Measurements from ENCODE around the gene DRD2.
"Not testable (repeated sequence)": the region's sequence is repeated elsewhere in the genome, so short reads cannot be mapped to it uniquely, and the experiment has no call there.

The DRD2 gene

DNA sequence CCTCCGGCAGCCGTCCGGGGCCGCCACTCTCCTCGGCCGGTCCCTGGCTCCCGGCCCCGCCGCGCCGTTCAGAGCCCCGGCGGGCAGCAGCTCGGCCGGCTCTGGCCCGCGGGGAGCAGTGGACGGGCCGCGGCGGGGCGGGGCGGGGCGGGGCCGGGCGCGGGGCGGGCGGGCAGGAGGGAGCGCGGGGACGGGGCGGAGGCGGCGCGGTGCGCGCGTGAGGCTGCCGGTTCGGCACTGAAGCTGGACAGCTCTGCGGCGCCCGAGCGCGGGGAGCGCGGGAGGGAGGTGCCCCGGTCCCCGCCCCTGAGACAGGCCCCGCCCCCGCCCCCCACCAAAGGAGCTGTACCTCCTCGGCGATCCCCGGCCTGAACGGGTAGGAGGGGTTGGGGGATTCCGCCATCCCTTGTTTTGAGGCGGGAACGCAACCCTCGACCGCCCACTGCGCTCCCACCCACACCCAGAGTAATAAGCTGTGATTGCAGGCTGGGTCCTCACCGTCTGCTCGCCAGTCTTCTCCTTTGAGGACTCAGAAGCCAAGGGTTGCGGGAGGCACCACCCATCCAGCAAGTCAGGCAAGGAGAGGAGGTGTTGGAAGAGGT lies at the start of gene DRD2:
DRD2 (minus strand) TSS at position 239 of the 602 bp plus-strand sequence. CDS start 50,747 bp downstream, outside the sequence.
- peaks cover 93% of the 10 kb centered on the region for H3K27me3 Mint-ChIP-seq
- H3K4me1 Mint-ChIP-seq = peaks cover 9% of the 10 kb centered on the region
- H3K9me3 Mint-ChIP-seq = no peaks in the 10 kb centered on the region
- DNase-seq (ENCODE audit: low spot score in 2 of 2) (no peak), ATAC-seq (replicated peaks; ENCODE audit: extremely low read depth, poor library complexity, severe bottlenecking) (no peak)
- no peak within 1 kb of the TSS for H3K4me3 Mint-ChIP-seq
- H3K36me3 Mint-ChIP-seq (ENCODE audit: insufficient read depth) = peaks cover 1% of the 10 kb centered on the region
- H3K27ac Mint-ChIP-seq (ENCODE audit: low read depth) = no peak within 1 kb of the TSS

DNA sequence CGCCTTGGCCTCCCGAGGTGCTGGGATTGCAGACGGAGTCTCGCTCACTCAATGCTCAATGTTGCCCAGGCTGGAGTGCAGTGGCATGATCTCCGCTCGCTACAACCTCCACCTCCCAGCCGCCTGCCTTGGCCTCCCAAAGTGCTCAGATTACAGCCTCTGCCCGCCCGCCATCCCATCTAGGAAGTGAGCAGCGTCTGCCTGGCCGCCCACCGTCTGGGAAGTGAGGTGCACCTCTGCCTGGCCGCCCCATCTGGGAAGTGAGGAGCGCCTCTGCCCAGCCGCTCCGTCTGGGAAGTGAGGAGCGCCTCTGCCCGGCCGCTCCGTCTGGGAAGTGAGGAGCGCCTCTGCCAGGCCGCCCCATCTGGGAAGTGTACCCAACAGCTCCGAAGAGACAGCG lies 48.7 kb upstream of the DRD2 start:
- ATAC-seq (replicated peaks; ENCODE audit: extremely low read depth, poor library complexity, severe bottlenecking); H3K4me1 Mint-ChIP-seq: not testable (repeated sequence)

DNA sequence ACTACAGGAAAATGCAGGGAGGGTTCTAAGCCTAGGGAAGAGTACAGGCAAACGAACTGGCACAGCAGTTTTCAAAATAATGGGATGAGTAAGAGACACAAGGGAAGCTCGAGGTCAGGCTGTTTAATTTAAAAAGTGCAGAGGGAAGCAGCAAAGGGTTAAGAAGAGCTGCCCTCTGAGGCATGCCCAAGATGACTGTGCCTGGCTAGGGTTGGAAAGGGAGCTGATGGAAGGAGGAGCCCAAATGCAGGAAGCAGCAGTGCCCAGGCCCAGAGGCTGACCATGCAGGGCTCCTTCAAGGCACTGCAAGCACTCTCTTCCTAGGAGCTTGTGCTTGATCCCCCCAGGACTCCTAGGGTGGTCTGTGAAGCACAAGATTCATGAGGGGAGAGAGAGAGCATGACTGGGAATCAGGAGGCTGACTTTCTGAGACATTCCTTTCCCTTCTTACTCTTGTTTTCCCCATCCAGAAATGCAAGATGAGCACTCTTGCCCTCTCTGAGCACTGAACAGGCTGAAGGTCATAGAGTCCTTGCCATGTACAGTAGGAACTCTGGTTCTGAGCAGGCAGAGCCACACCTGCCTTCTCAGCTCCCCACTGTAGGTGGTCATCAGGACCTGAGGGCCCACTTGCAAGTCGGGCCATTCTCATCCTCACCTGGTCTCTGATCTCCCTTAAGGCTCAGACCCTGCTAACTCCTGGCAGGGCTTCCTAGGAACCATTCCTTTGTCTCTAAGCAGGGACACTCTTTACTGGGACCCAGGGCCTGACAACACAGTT lies 46.7 kb upstream of the DRD2 start:
- no peak for DNase-seq (ENCODE audit: low spot score in 2 of 2)

More for the DNA sequence above, 48.7 kb upstream of the DRD2 start:
- not testable (repeated sequence) for H3K9me3 Mint-ChIP-seq; DNase-seq (ENCODE audit: low spot score in 2 of 2); H3K36me3 Mint-ChIP-seq (ENCODE audit: insufficient read depth); H3K4me3 Mint-ChIP-seq; H3K27ac Mint-ChIP-seq (ENCODE audit: low read depth)
- peaks cover 41% of the 10 kb centered on the region for H3K27me3 Mint-ChIP-seq

GRCh38 chr11:113519989-113520613 lies 44.9 kb upstream of the DRD2 start:
- ATAC-seq (replicated peaks; ENCODE audit: extremely low read depth, poor library complexity, severe bottlenecking) (no peak), DNase-seq (ENCODE audit: low spot score in 2 of 2) (no peak)
- Mint-ChIP-seq H3K27me3 (peaks cover 62% of the 10 kb centered on the region), H3K36me3 (ENCODE audit: insufficient read depth) (peaks cover 2% of the 10 kb centered on the region), H3K27ac (ENCODE audit: low read depth) (no peak overlapping the region), H3K4me1 (no peaks in the 10 kb centered on the region), H3K9me3 (no peaks in the 10 kb centered on the region), H3K4me3 (no peak overlapping the region)

More for the DNA sequence above, 46.7 kb upstream of the DRD2 start:
- H3K36me3 Mint-ChIP-seq (ENCODE audit: insufficient read depth) = peaks cover 2% of the 10 kb centered on the region
- H3K27ac Mint-ChIP-seq (ENCODE audit: low read depth) = no peak overlapping the region
- H3K4me1 Mint-ChIP-seq = no peaks in the 10 kb centered on the region
- H3K9me3 Mint-ChIP-seq = no peaks in the 10 kb centered on the region
- ATAC-seq (replicated peaks; ENCODE audit: extremely low read depth, poor library complexity, severe bottlenecking) = no peak
- peaks cover 44% of the 10 kb centered on the region for H3K27me3 Mint-ChIP-seq
- H3K4me3 Mint-ChIP-seq = no peak overlapping the region

- ATAC-seq (replicated peaks; ENCODE audit: extremely low read depth, poor library complexity, severe bottlenecking) (no peak), DNase-seq (ENCODE audit: low spot score in 2 of 2) (no peak)
- H3K4me1 Mint-ChIP-seq = no peaks in the 10 kb centered on the region
- H3K27me3 Mint-ChIP-seq = peaks cover 69% of the 10 kb centered on the region
- H3K9me3 Mint-ChIP-seq = no peaks in the 10 kb centered on the region
- peaks cover 2% of the 10 kb centered on the region for H3K36me3 Mint-ChIP-seq (ENCODE audit: insufficient read depth)
- no peak overlapping the region for H3K27ac Mint-ChIP-seq (ENCODE audit: low read depth)
- H3K4me3 Mint-ChIP-seq = no peak overlapping the region
Measured at GRCh38 chr11:113518716-113519495, 43.7 kb upstream of the DRD2 start.

- H3K4me3 Mint-ChIP-seq = no peak overlapping the region
- ATAC-seq (replicated peaks; ENCODE audit: extremely low read depth, poor library complexity, severe bottlenecking) (no peak), DNase-seq (ENCODE audit: low spot score in 2 of 2) (no peak)
- no peaks in the 10 kb centered on the region for H3K9me3 Mint-ChIP-seq
- no peak overlapping the region for H3K27ac Mint-ChIP-seq (ENCODE audit: low read depth)
- peaks cover 58% of the 10 kb centered on the region for H3K27me3 Mint-ChIP-seq
- H3K4me1 Mint-ChIP-seq = no peaks in the 10 kb centered on the region
- H3K36me3 Mint-ChIP-seq (ENCODE audit: insufficient read depth) = no peaks in the 10 kb centered on the region
Measured at GRCh38 chr11:113517361-113517760, 42.2 kb upstream of the DRD2 start.

DNA sequence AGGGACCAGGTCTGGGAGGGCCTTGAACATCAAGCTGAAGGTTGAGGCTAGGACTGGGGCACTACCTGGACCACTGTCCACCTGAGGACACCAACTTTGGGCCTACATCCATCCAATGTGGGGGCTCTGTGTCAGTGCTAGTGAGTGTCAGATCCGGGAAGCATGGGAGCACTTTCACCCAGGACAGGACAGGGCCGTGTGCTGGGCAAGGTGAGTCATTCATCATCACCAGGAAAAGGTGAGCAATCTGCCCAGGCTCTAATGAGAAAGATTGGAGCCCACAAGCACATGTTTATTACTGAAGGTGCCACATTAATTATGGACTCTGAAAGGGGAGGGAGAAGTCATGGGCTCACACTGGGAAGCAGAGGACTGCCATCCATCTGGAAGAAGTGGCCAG lies 39.7 kb upstream of the DRD2 start:
- Mint-ChIP-seq H3K27me3 (peaks cover 58% of the 10 kb centered on the region), H3K36me3 (ENCODE audit: insufficient read depth) (peaks cover 2% of the 10 kb centered on the region)

DNA sequence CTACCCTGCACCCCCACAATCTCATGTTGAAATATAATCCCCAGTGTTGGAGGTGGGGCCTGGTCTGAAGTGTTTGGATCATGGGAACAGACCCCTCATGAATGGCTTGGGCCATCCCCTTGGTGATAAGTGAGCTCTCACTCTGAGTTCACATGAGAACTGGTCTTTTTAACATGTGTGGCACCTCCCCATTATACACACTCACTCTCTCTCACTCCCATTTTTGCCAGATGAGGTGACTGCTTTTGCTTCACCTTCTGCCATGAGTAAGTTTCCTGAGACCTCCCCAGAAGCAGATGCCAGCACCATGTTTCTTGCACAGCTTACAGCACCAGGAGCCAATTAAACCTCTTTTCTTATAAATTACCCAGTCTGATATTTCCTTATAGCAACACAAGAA lies 32.1 kb upstream of the DRD2 start:
- ATAC-seq (replicated peaks; ENCODE audit: extremely low read depth, poor library complexity, severe bottlenecking) (no peak), DNase-seq (ENCODE audit: low spot score in 2 of 2) (no peak)
- no peak overlapping the region for H3K27ac Mint-ChIP-seq (ENCODE audit: low read depth)
- H3K27me3 Mint-ChIP-seq = peaks cover 53% of the 10 kb centered on the region
- no peaks in the 10 kb centered on the region for H3K4me1 Mint-ChIP-seq
- no peaks in the 10 kb centered on the region for H3K9me3 Mint-ChIP-seq
- no peak overlapping the region for H3K4me3 Mint-ChIP-seq
- H3K36me3 Mint-ChIP-seq (ENCODE audit: insufficient read depth) = peaks cover 2% of the 10 kb centered on the region

More for the DNA sequence above, 39.7 kb upstream of the DRD2 start:
- Mint-ChIP-seq H3K4me1 (no peaks in the 10 kb centered on the region), H3K9me3 (no peaks in the 10 kb centered on the region), H3K4me3 (no peak overlapping the region), H3K27ac (ENCODE audit: low read depth) (no peak overlapping the region)
- ATAC-seq (replicated peaks; ENCODE audit: extremely low read depth, poor library complexity, severe bottlenecking) = no peak
- no peak for DNase-seq (ENCODE audit: low spot score in 2 of 2)

DNA sequence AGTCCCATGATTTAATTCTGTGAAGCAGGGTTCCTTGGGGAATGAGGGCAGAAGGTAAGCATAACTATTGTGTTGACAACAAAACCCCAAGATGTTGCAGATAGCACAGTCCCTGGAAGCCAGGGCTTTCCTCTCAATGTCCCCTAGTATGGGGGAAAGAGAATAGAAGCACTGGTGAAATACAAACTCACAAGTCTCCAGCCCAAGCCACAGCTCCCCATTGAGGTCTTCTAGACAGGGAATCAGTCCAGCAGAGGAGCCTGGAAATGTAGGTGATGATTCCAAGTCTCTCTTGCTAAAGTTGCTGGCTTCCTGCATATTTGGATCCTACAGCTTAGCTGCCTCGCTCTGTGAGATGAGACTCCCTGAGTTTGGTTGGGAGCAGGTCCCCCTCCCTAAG lies 31.7 kb upstream of the DRD2 start:
- Mint-ChIP-seq H3K9me3 (no peaks in the 10 kb centered on the region), H3K4me1 (no peaks in the 10 kb centered on the region), H3K4me3 (no peak overlapping the region), H3K27me3 (peaks cover 56% of the 10 kb centered on the region), H3K36me3 (ENCODE audit: insufficient read depth) (peaks cover 2% of the 10 kb centered on the region), H3K27ac (ENCODE audit: low read depth) (no peak overlapping the region)
- no peak for DNase-seq (ENCODE audit: low spot score in 2 of 2)
- ATAC-seq (replicated peaks; ENCODE audit: extremely low read depth, poor library complexity, severe bottlenecking) = no peak

- Mint-ChIP-seq H3K27ac (ENCODE audit: low read depth) (no peak overlapping the region), H3K36me3 (ENCODE audit: insufficient read depth) (peaks cover under 1% of the 10 kb centered on the region), H3K27me3 (peaks cover 56% of the 10 kb centered on the region), H3K4me3 (no peak overlapping the region), H3K4me1 (no peaks in the 10 kb centered on the region), H3K9me3 (no peaks in the 10 kb centered on the region)
- DNase-seq (ENCODE audit: low spot score in 2 of 2) = no peak
- ATAC-seq (replicated peaks; ENCODE audit: extremely low read depth, poor library complexity, severe bottlenecking) = no peak
Measured at GRCh38 chr11:113506461-113506860, 31.3 kb upstream of the DRD2 start.

GRCh38 chr11:113505541-113506375 lies 30.6 kb upstream of the DRD2 start:
- no peaks in the 10 kb centered on the region for H3K9me3 Mint-ChIP-seq
- peaks cover 57% of the 10 kb centered on the region for H3K27me3 Mint-ChIP-seq
- no peak overlapping the region for H3K27ac Mint-ChIP-seq (ENCODE audit: low read depth)
- ATAC-seq (replicated peaks; ENCODE audit: extremely low read depth, poor library complexity, severe bottlenecking) (no peak), DNase-seq (ENCODE audit: low spot score in 2 of 2) (no peak)
- no peak overlapping the region for H3K4me3 Mint-ChIP-seq
- no peaks in the 10 kb centered on the region for H3K36me3 Mint-ChIP-seq (ENCODE audit: insufficient read depth)
- no peaks in the 10 kb centered on the region for H3K4me1 Mint-ChIP-seq

DNA sequence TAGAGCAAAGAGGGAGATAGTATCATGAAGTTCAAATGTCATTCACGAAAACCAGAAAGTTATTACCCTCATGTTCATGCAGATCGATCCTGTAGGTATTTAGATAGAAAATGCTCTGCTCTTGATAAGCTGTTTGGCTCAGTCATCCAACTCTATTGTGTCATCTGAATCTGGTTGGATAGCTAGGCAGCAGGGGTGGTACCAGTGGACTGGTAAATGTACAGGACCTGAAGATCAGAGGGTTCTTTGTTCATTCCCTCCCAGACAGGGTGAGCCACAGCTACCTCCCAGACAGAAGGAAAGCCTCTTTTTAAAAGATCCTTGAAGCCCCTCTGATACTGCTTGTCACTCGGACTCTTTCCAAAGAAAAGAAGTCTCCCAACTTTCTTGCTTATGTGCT lies 29.8 kb upstream of the DRD2 start:
- Mint-ChIP-seq H3K27me3 (peaks cover 54% of the 10 kb centered on the region), H3K9me3 (no peaks in the 10 kb centered on the region), H3K27ac (ENCODE audit: low read depth) (no peak overlapping the region), H3K4me3 (no peak overlapping the region), H3K36me3 (ENCODE audit: insufficient read depth) (no peaks in the 10 kb centered on the region), H3K4me1 (no peaks in the 10 kb centered on the region)
- ATAC-seq (replicated peaks; ENCODE audit: extremely low read depth, poor library complexity, severe bottlenecking) (no peak), DNase-seq (ENCODE audit: low spot score in 2 of 2) (no peak)

Data from central memory CD8-positive, alpha-beta T cell (primary cell).